ENCODE results near the gene GP9. TPM values are rescaled to one million over a fixed set of nuclear protein-coding genes. Genes with fewer than 3 reads are reported as not detected.

GP9 gene
- total RNA-seq, 4 donors from 2014 or later = 0.35 TPM; not detected in 3

GRCh38 chr3:129070086-129070885 is 9.7 kb downstream of the GP9 start:
- Histone ChIP-seq H3K27ac (peak overlapping the region in 1 of 2 donors; percentile 41), H3K36me3 (no peaks in the 10 kb centered on the region), H3K4me1 (no peaks in the 10 kb centered on the region), H3K27me3 (no peaks in the 10 kb centered on the region), H3K9me3 (no peaks in the 10 kb centered on the region), H3K4me3 (no peak overlapping the region)
- no peak for TF ChIP-seq POLR2A (IDR thresholded peaks at IDR 0.05)
- no peak for TF ChIP-seq CTCF (IDR thresholded peaks at IDR 0.05)
- intact Hi-C loops (cut with DNase I; ENCODE audit: low total_unique reads) = no loop called here
- no peak for DNase-seq

- intact Hi-C loops (cut with DNase I; ENCODE audit: low total_unique reads) = no loop called here
- Histone ChIP-seq H3K4me1 (no peaks in the 10 kb centered on the region), H3K27me3 (no peaks in the 10 kb centered on the region), H3K9me3 (no peaks in the 10 kb centered on the region), H3K4me3 (no peak overlapping the region), H3K36me3 (no peaks in the 10 kb centered on the region), H3K27ac (no peak overlapping the region)
- TF ChIP-seq POLR2A (IDR thresholded peaks at IDR 0.05) = no peak
- no peak for TF ChIP-seq CTCF (IDR thresholded peaks at IDR 0.05)
- DNase-seq = no peak
Observed at GRCh38 chr3:129077222-129077621, 16.6 kb downstream of the GP9 start.

- TF ChIP-seq CTCF (IDR thresholded peaks at IDR 0.05) (no peak), POLR2A (IDR thresholded peaks at IDR 0.05) (no peak)
- no peaks in the 10 kb centered on the region for H3K4me1 ChIP-seq
- no peak overlapping the region for H3K27ac ChIP-seq
- no peak for DNase-seq
- intact Hi-C loops (cut with DNase I; ENCODE audit: low total_unique reads) = no loop called here
- no peaks in the 10 kb centered on the region for H3K27me3 ChIP-seq
- H3K36me3 ChIP-seq = no peaks in the 10 kb centered on the region
- no peak overlapping the region for H3K4me3 ChIP-seq
- no peaks in the 10 kb centered on the region for H3K9me3 ChIP-seq
Observed at GRCh38 chr3:129078510-129078909, 17.9 kb downstream of the GP9 start.

- TF ChIP-seq CTCF (IDR thresholded peaks at IDR 0.05) (no peak), POLR2A (IDR thresholded peaks at IDR 0.05) (no peak)
- intact Hi-C loops (cut with DNase I; ENCODE audit: low total_unique reads) = no loop called here
Observed at GRCh38 chr3:129081503-129081902, 20.9 kb downstream of the GP9 start.

GRCh38 chr3:129082026-129082425 is 21.4 kb downstream of the GP9 start:
- no peak for TF ChIP-seq POLR2A (IDR thresholded peaks at IDR 0.05)
- DNase-seq = no peak
- intact Hi-C loops (cut with DNase I; ENCODE audit: low total_unique reads) = no loop called here
- Histone ChIP-seq H3K36me3 (no peaks in the 10 kb centered on the region), H3K27ac (no peak overlapping the region), H3K9me3 (no peaks in the 10 kb centered on the region), H3K27me3 (no peaks in the 10 kb centered on the region), H3K4me3 (no peak overlapping the region), H3K4me1 (no peaks in the 10 kb centered on the region)

More at GRCh38 chr3:129081503-129081902, 20.9 kb downstream of the GP9 start:
- DNase-seq = no peak
- no peaks in the 10 kb centered on the region for H3K36me3 ChIP-seq
- no peak overlapping the region for H3K4me3 ChIP-seq
- H3K9me3 ChIP-seq = no peaks in the 10 kb centered on the region
- H3K27ac ChIP-seq = no peak overlapping the region
- H3K4me1 ChIP-seq = no peaks in the 10 kb centered on the region
- no peaks in the 10 kb centered on the region for H3K27me3 ChIP-seq
